ENCODE results near the gene WNT7B. TPM values are rescaled to one million over a fixed set of nuclear protein-coding genes. Genes with fewer than 3 reads are reported as not detected.

WNT7B gene
- total RNA-seq, 2 donors from 2014 or later = 7.5 to 7.7 TPM

GRCh38 chr22:45952151-45952550, 24.8 kb downstream of the WNT7B start:
- Histone ChIP-seq H3K27ac (no peak overlapping the region), H3K27me3 (replicated peaks; ENCODE audit: insufficient read depth) (no peaks in the 10 kb centered on the region), H3K4me1 (replicated peaks) (no peaks in the 10 kb centered on the region), H3K4me3 (no peak overlapping the region), H3K9me3 (no peaks in the 10 kb centered on the region), H3K36me3 (no peaks in the 10 kb centered on the region)
- no peak for TF ChIP-seq POLR2A (IDR thresholded peaks at IDR 0.05)
- TF ChIP-seq POLR2AphosphoS5 (IDR thresholded peaks at IDR 0.05) = no peak
- TF ChIP-seq, protein P1, sequence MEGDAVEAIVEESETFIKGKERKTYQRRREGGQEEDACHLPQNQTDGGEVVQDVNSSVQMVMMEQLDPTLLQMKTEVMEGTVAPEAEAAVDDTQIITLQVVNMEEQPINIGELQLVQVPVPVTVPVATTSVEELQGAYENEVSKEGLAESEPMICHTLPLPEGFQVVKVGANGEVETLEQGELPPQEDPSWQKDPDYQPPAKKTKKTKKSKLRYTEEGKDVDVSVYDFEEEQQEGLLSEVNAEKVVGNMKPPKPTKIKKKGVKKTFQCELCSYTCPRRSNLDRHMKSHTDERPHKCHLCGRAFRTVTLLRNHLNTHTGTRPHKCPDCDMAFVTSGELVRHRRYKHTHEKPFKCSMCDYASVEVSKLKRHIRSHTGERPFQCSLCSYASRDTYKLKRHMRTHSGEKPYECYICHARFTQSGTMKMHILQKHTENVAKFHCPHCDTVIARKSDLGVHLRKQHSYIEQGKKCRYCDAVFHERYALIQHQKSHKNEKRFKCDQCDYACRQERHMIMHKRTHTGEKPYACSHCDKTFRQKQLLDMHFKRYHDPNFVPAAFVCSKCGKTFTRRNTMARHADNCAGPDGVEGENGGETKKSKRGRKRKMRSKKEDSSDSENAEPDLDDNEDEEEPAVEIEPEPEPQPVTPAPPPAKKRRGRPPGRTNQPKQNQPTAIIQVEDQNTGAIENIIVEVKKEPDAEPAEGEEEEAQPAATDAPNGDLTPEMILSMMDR (IDR thresholded peaks at IDR 0.05) = no peak
- no peak for DNase-seq (ENCODE audit: low spot score)
- intact Hi-C loops (cut with DNase I) = no loop called here
- 79% methylated on average over 12 of the region's 15 CpGs for WGBS

DNA sequence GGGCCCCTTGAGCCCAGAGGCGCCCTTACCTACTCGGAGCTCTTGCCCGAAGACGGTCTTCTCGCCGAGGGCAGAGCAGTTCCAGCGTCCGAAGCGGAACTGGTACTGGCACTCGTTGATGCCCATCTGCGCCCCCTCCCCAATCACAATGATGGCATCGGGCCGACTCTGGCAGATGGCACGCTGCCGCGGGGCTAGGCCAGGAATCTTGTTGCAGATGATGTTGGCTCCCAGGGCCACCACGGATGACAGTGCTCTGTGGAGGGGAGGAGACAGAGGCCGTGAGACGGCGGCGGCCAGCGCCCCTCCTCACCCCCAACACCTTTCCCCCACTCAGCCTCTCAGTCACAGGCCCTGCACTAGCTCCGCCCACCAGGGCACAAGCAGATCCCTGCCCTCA, 27.1 kb downstream of the WNT7B start:
- Histone ChIP-seq H3K27me3 (replicated peaks; ENCODE audit: insufficient read depth) (no peaks in the 10 kb centered on the region), H3K4me1 (replicated peaks) (no peaks in the 10 kb centered on the region), H3K27ac (no peak overlapping the region), H3K36me3 (no peaks in the 10 kb centered on the region), H3K4me3 (no peak overlapping the region), H3K9me3 (no peaks in the 10 kb centered on the region)
- 90% methylated on average over 17 of the region's 23 CpGs for WGBS
- TF ChIP-seq, protein P1 (IDR thresholded peaks at IDR 0.05) = no peak
- no peak for TF ChIP-seq POLR2AphosphoS5 (IDR thresholded peaks at IDR 0.05)
- TF ChIP-seq POLR2A (IDR thresholded peaks at IDR 0.05) = no peak
- intact Hi-C loops (cut with DNase I) = no loop called here
- no peak for DNase-seq (ENCODE audit: low spot score)

- Histone ChIP-seq H3K9me3 (no peaks in the 10 kb centered on the region), H3K36me3 (no peaks in the 10 kb centered on the region), H3K4me1 (replicated peaks) (no peaks in the 10 kb centered on the region), H3K4me3 (no peak overlapping the region), H3K27me3 (replicated peaks; ENCODE audit: insufficient read depth) (no peaks in the 10 kb centered on the region), H3K27ac (no peak overlapping the region)
- DNase-seq (ENCODE audit: low spot score) = no peak
- intact Hi-C loops (cut with DNase I) = no loop called here
- TF ChIP-seq POLR2A (IDR thresholded peaks at IDR 0.05) (no peak), POLR2AphosphoS5 (IDR thresholded peaks at IDR 0.05) (no peak)
- TF ChIP-seq, protein P1 (IDR thresholded peaks at IDR 0.05) = no peak
- WGBS = 90% methylated on average over 22 of the region's 22 CpGs
These were observed 27.6 kb downstream of the WNT7B start for GRCh38 chr22:45949258-45949870.

GRCh38 chr22:45948081-45948648, 28.8 kb downstream of the WNT7B start:
- 57% methylated on average over 18 of the region's 21 CpGs for WGBS
- no peaks in the 10 kb centered on the region for H3K9me3 ChIP-seq
- no peak for DNase-seq (ENCODE audit: low spot score)
- intact Hi-C loops (cut with DNase I) = no loop called here
- H3K27me3 ChIP-seq (replicated peaks; ENCODE audit: insufficient read depth) = no peaks in the 10 kb centered on the region
- TF ChIP-seq, protein P1 (IDR thresholded peaks at IDR 0.05) = peak in 1 of 4 experiments; percentile 7
- no peak for TF ChIP-seq POLR2A (IDR thresholded peaks at IDR 0.05)
- H3K4me1 ChIP-seq (replicated peaks) = no peaks in the 10 kb centered on the region
- no peak overlapping the region for H3K4me3 ChIP-seq
- H3K27ac ChIP-seq = no peak overlapping the region
- no peaks in the 10 kb centered on the region for H3K36me3 ChIP-seq
